Measurements from ENCODE around the gene BTN2A1.
"Not testable (repeated sequence)": the region's sequence is repeated elsewhere in the genome, so short reads cannot be mapped to it uniquely, and the experiment has no call there.

Gene BTN2A1

GRCh38 chr6:26457806-26458688 is at the start of gene BTN2A1:
Gene BTN2A1 (plus strand): TSS chr6:26457955. CDS start chr6:26458637, 682 bp downstream.
- DNase-seq = peak; percentile 83

- DNase-seq = no peak
Measured at GRCh38 chr6:26408828-26409730, 48.7 kb upstream of the BTN2A1 start.

GRCh38 chr6:26411751-26412150 is 46.0 kb upstream of the BTN2A1 start:
- DNase-seq = no peak

GRCh38 chr6:26412228-26412627 is 45.5 kb upstream of the BTN2A1 start:
- DNase-seq = no peak

GRCh38 chr6:26412954-26413353 is 44.8 kb upstream of the BTN2A1 start:
- no peak for DNase-seq

- no peak for DNase-seq
Measured at GRCh38 chr6:26414281-26414680, 43.5 kb upstream of the BTN2A1 start.

- DNase-seq = no peak
Measured at GRCh38 chr6:26415036-26415614, 42.6 kb upstream of the BTN2A1 start.

GRCh38 chr6:26415791-26416190 is 42.0 kb upstream of the BTN2A1 start:
- no peak for DNase-seq

GRCh38 chr6:26416288-26416687 is 41.5 kb upstream of the BTN2A1 start:
- no peak for DNase-seq

GRCh38 chr6:26418077-26418476 is 39.7 kb upstream of the BTN2A1 start:
- not testable (repeated sequence) for DNase-seq

GRCh38 chr6:26418795-26419194 is 39.0 kb upstream of the BTN2A1 start:
- DNase-seq = not testable (repeated sequence)

GRCh38 chr6:26420688-26421171 is 37.0 kb upstream of the BTN2A1 start:
- no peak for DNase-seq

GRCh38 chr6:26421259-26422144 is 36.3 kb upstream of the BTN2A1 start:
- DNase-seq = peak; percentile 42

- DNase-seq = no peak
Measured at GRCh38 chr6:26422329-26422728, 35.4 kb upstream of the BTN2A1 start.

- DNase-seq = no peak
Measured at GRCh38 chr6:26426691-26427450, 30.9 kb upstream of the BTN2A1 start.

GRCh38 chr6:26427451-26427809 is 30.3 kb upstream of the BTN2A1 start:
- DNase-seq = no peak

- DNase-seq = no peak
Measured at GRCh38 chr6:26428206-26428605, 29.5 kb upstream of the BTN2A1 start.

- no peak for DNase-seq
Measured at GRCh38 chr6:26430787-26431186, 27.0 kb upstream of the BTN2A1 start.

- no peak for DNase-seq
Measured at GRCh38 chr6:26431258-26432172, 26.2 kb upstream of the BTN2A1 start.

GRCh38 chr6:26432627-26433201 is 25.0 kb upstream of the BTN2A1 start:
- DNase-seq = no peak
